Caco-2 (cell line): ENCODE results near the gene ANKS3. TPM values are rescaled to one million over a fixed set of nuclear protein-coding genes. Genes with fewer than 3 reads are reported as not detected.

Experiments
- BruUV-seq: library from RNA; stranded (reverse); fragments of 400-500 nt; replicated peaks from 2 replicates; lab custom pipeline; 2021; lab: Mats Ljungman, UMichigan
- CTCF ChIA-PET: fragments of 300-600 bp; sonication (Branson Sonifier 250); formaldehyde crosslinking; loops from one replicate; lab custom pipeline; 2022; ENCODE audit warnings: antibody characterized with exemption; lab: Charles Lee
- POLR2A ChIA-PET: fragments of 300-600 bp; sonication (Branson Sonifier 250); formaldehyde crosslinking; loops from one replicate; lab custom pipeline; 2022; ENCODE audit warnings: antibody characterized with exemption; lab: Charles Lee
- DNase-seq, 2 experiments: peaks; one replicate each; pipeline versions ENCODE4 v3.0.0 to v3.0.0-alpha.2; 2020 to 2022
- H3K27me3 ChIP-seq: replicated peaks from 2 replicates; pipeline ENCODE4 v1.6.0; 2011; ENCODE audit warnings: low read length; ENCODE audit not compliant: control insufficient read depth, insufficient read depth
- H3K36me3 ChIP-seq: 2 replicates; pipeline ENCODE4 v1.5.1; 2011; ENCODE audit warnings: low read length; ENCODE audit not compliant: control insufficient read depth, insufficient read depth
- H3K4me1 ChIP-seq: fragments of 250-450 bp; sonication (Bioruptor Pico); 2 replicates; pipeline ENCODE4 v1.5.1; 2020; ENCODE audit warnings: mild to moderate bottlenecking
- H3K4me3 ChIP-seq: 2 replicates; pipeline ENCODE4 v1.5.1; 2011; ENCODE audit warnings: low read depth, mild to moderate bottlenecking, control low read depth, low read length
- H3K9me3 ChIP-seq: fragments of 250-450 bp; sonication (Bioruptor Pico); 2 replicates; pipeline ENCODE4 v1.5.1; 2020; ENCODE audit warnings: mild to moderate bottlenecking, moderate library complexity
- H3K27ac Mint-ChIP-seq: one replicate; pipeline ENCODE4 v1.8.0; 2022; ENCODE audit warnings: mixed read lengths; ENCODE audit not compliant: unreplicated experiment
- H3K27me3 Mint-ChIP-seq: one replicate; pipeline ENCODE4 v1.8.0; 2022; ENCODE audit warnings: mixed read lengths; ENCODE audit not compliant: insufficient read depth, unreplicated experiment
- H3K36me3 Mint-ChIP-seq: one replicate; pipeline ENCODE4 v1.8.0; 2022; ENCODE audit warnings: mild to moderate bottlenecking, mixed read lengths; ENCODE audit not compliant: insufficient read depth, unreplicated experiment
- H3K4me1 Mint-ChIP-seq: one replicate; pipeline ENCODE4 v1.8.0; 2022; ENCODE audit warnings: low read depth, mixed read lengths; ENCODE audit not compliant: unreplicated experiment
- H3K4me3 Mint-ChIP-seq: one replicate; pipeline ENCODE4 v1.8.0; 2022; ENCODE audit warnings: mild to moderate bottlenecking, moderate library complexity, mixed read lengths; ENCODE audit not compliant: unreplicated experiment
- H3K9me3 Mint-ChIP-seq: one replicate; pipeline ENCODE4 v1.8.0; 2022; ENCODE audit warnings: mixed read lengths; ENCODE audit not compliant: unreplicated experiment
- CTCF ChIP-seq, 2 experiments: fragments of 200-600 bp in 1 of 2; IDR thresholded peaks; 1 replicate in 1 of 2; 2 replicates in 1 of 2; pipeline versions ENCODE4 v1.5.1 to v1.8.0; 2011 to 2022; ENCODE audit warnings: antibody characterized with exemption in 1 of 2, control low read depth in 1 of 2, inconsistent platforms in 1 of 2, low read depth in 1 of 2, low read length in 1 of 2, mild to moderate bottlenecking in 1 of 2, moderate library complexity in 1 of 2; ENCODE audit not compliant: insufficient read depth in 1 of 2, severe bottlenecking in 1 of 2, unreplicated experiment in 1 of 2
- intact Hi-C: fragments of 100-400 bp; cut with micrococcal nuclease; formaldehyde crosslinking; loops from one replicate; pipeline ENCODE4 v1.10.0; 2022; ENCODE audit not compliant: unreplicated experiment
- total RNA-seq: library from RNA; stranded (reverse); gene quantifications from 2 replicates; pipeline ENCODE4 v1.2.3, GENCODE V29; 2022

The ANKS3 gene
- total RNA-seq, 1 experiment from 2014 or later: 28.1 TPM

GRCh38 chr16:4693956-4694641 lies 40.0 kb downstream of the ANKS3 start:
- ChIA-PET POLR2A (interaction anchor here (2.1 kb wide), 1 partner anchor 40 kb away, joined by 11 read pairs; the partner anchor contains the start of genes ANKS3 and DNAAF8), CTCF (interaction anchor here (1.1 to 2.0 kb wide), 2 partner anchors 40 to 94 kb away, joined by 3 to 6 read pairs; partner anchors contain the start of genes ANKS3, DNAAF8 and SEPTIN12)
- no peaks in the 10 kb centered on the region for H3K4me1 Mint-ChIP-seq
- H3K36me3 Mint-ChIP-seq: peaks cover 42% of the 10 kb centered on the region
- intact Hi-C loops: loop anchor here (2.0 to 5.0 kb wide), 3 partner anchors 73 to 263 kb away; partner anchors contain the start of genes ROGDI and ZNF500
- no peaks in the 10 kb centered on the region for H3K9me3 Mint-ChIP-seq
- H3K27me3 Mint-ChIP-seq: no peaks in the 10 kb centered on the region
- Histone ChIP-seq H3K36me3 (no peaks in the 10 kb centered on the region; the same call in 1 of the 2 replicates), H3K4me3 (peak overlapping the region; percentile 100), H3K9me3 (no peaks in the 10 kb centered on the region), H3K27me3 (no peaks in the 10 kb centered on the region), H3K4me1 (0 out of 2 replicates have a peak, but pooled peaks cover 6% of the 10 kb centered on the region)
- BruUV-seq: TSS peak; percentile 18
- no peak for TF ChIP-seq CTCF (IDR thresholded peaks at IDR 0.05; ENCODE audit: insufficient read depth in 1 of 2, low read depth in 1 of 2, low read length in 1 of 2, severe bottlenecking in 1 of 2, unreplicated experiment in 1 of 2)
- peak overlapping the region; percentile 63 for H3K27ac Mint-ChIP-seq
- H3K4me3 Mint-ChIP-seq: peak overlapping the region; percentile 76
- peak; percentile 49 to 64 for DNase-seq

GRCh38 chr16:4693296-4693955 lies 40.6 kb downstream of the ANKS3 start, which contains the start of gene NUDT16L1:
TSS of gene NUDT16L1 (plus strand) at chr16:4693562. CDS start at chr16:4693727, 165 bp downstream.
- Mint-ChIP-seq H3K27me3 (no peaks in the 10 kb centered on the region), H3K9me3 (no peaks in the 10 kb centered on the region), H3K27ac (peak within 1 kb of the TSS; percentile 63), H3K36me3 (peaks cover 38% of the 10 kb centered on the region), H3K4me3 (peak within 1 kb of the TSS; percentile 76), H3K4me1 (no peaks in the 10 kb centered on the region)
- no TSS peak for BruUV-seq
- Histone ChIP-seq H3K4me1 (0 out of 2 replicates have a peak, but pooled peaks cover 6% of the 10 kb centered on the region), H3K9me3 (no peaks in the 10 kb centered on the region), H3K27me3 (no peaks in the 10 kb centered on the region), H3K36me3 (no peaks in the 10 kb centered on the region; the same call in 1 of the 2 replicates), H3K4me3 (peak within 1 kb of the TSS; percentile 100)
- DNase-seq: peak; percentile 92 to 97
- ChIA-PET POLR2A (interaction anchor here (2.1 kb wide), 1 partner anchor 41 kb away, joined by 11 read pairs; the partner anchor contains the start of genes ANKS3 and DNAAF8), CTCF (interaction anchor here (1.1 to 2.0 kb wide), 2 partner anchors 41 to 95 kb away, joined by 3 to 6 read pairs; partner anchors contain the start of genes ANKS3, DNAAF8 and SEPTIN12)
- intact Hi-C loops: loop anchor here (2.0 to 5.0 kb wide), 3 partner anchors 73 to 263 kb away; partner anchors contain the start of genes ROGDI and ZNF500
- no peak for TF ChIP-seq CTCF (IDR thresholded peaks at IDR 0.05; ENCODE audit: insufficient read depth in 1 of 2, low read depth in 1 of 2, low read length in 1 of 2, severe bottlenecking in 1 of 2, unreplicated experiment in 1 of 2)
